Coronary artery (tissue), 2 donors: ENCODE data around the gene ZC3H12D.

Experiments used
- DNase-seq: peaks from one replicate; pipeline ENCODE4 v3.0.0-alpha.2; 2017; ENCODE audit warnings: low spot score
- H3K27ac ChIP-seq, 2 donors: fragments of 200-600 bp; sonication (generic); one replicate each; pipeline ENCODE4 v1.5.1; 2016 to 2019
- H3K4me3 ChIP-seq: fragments of 200-600 bp; sonication (generic); 2 replicates; pipeline ENCODE4 v1.5.1; 2016; ENCODE audit warnings: mild to moderate bottlenecking, moderate library complexity
- CTCF ChIP-seq: fragments of 200-600 bp; sonication (generic); IDR thresholded peaks from one replicate; pipeline ENCODE4 v1.5.1; 2019; ENCODE audit warnings: antibody characterized with exemption

ZC3H12D gene

GRCh38 chr6:149493761-149494320 is 9.0 kb upstream of the ZC3H12D start:
- no peak overlapping the region for H3K27ac ChIP-seq
- no peak for DNase-seq
- no peak for TF ChIP-seq CTCF
- H3K4me3 ChIP-seq, result no peak overlapping the region

- DNase-seq, result no peak
- no peak overlapping the region for H3K27ac ChIP-seq
- TF ChIP-seq CTCF, result no peak
- no peak overlapping the region for H3K4me3 ChIP-seq
Measured at GRCh38 chr6:149492798-149493343, 8.1 kb upstream of the ZC3H12D start.

- no peak overlapping the region for H3K27ac ChIP-seq
- H3K4me3 ChIP-seq, result no peak overlapping the region
- no peak for TF ChIP-seq CTCF
- DNase-seq, result no peak
Measured at GRCh38 chr6:149489967-149490366, 5.2 kb upstream of the ZC3H12D start.

- no peak overlapping the region for H3K27ac ChIP-seq
- DNase-seq, result no peak
- H3K4me3 ChIP-seq, result no peak overlapping the region
- TF ChIP-seq CTCF, result no peak
Measured at GRCh38 chr6:149488815-149489214, 4.0 kb upstream of the ZC3H12D start.

GRCh38 chr6:149487316-149487715 is 2.5 kb upstream of the ZC3H12D start:
- DNase-seq, result no peak
- no peak overlapping the region for H3K27ac ChIP-seq
- H3K4me3 ChIP-seq, result no peak overlapping the region
- no peak for TF ChIP-seq CTCF

- Histone ChIP-seq H3K4me3 (peak overlapping the region; percentile 25), H3K27ac (peak overlapping the region in 1 of 2 donors; percentile 68)
- no peak for TF ChIP-seq CTCF
- DNase-seq, result no peak
Measured at GRCh38 chr6:149483849-149484655, 762 bp downstream of the ZC3H12D start.

- no peak for TF ChIP-seq CTCF
- H3K4me3 ChIP-seq, result no peak overlapping the region
- no peak for DNase-seq
- peak overlapping the region in 1 of 2 donors; percentile 68 for H3K27ac ChIP-seq
Measured at GRCh38 chr6:149483334-149483725, 1.5 kb downstream of the ZC3H12D start.
